Midbrain (tissue), 1 donor: ENCODE data around the gene TGM6.

Experiments
- DNase-seq: peaks from one replicate; lab custom pipeline; 2025; lab: John Stamatoyannopoulos, UW

Gene TGM6

GRCh38 chr20:2380601-2381000, at the start of gene TGM6:
TSS of gene TGM6 (plus strand) at chr20:2380901. CDS start at chr20:2380969, 68 bp downstream.
- no peak for DNase-seq

GRCh38 chr20:2331106-2331505, 49.6 kb upstream of the TGM6 start:
- no peak for DNase-seq

- no peak for DNase-seq
These were observed 48.7 kb upstream of the TGM6 start for GRCh38 chr20:2331901-2332565.

GRCh38 chr20:2332711-2333110, 48.0 kb upstream of the TGM6 start:
- DNase-seq: no peak

GRCh38 chr20:2333821-2334220, 46.9 kb upstream of the TGM6 start:
- DNase-seq: no peak

GRCh38 chr20:2335096-2335870, 45.4 kb upstream of the TGM6 start:
- DNase-seq: no peak

- DNase-seq: no peak
These were observed 44.2 kb upstream of the TGM6 start for GRCh38 chr20:2336471-2336870.

GRCh38 chr20:2337142-2337541, 43.6 kb upstream of the TGM6 start:
- no peak for DNase-seq

- no peak for DNase-seq
These were observed 42.2 kb upstream of the TGM6 start for GRCh38 chr20:2338411-2339066.

- no peak for DNase-seq
These were observed 40.6 kb upstream of the TGM6 start for GRCh38 chr20:2340136-2340535.

- DNase-seq: no peak
These were observed 39.9 kb upstream of the TGM6 start for GRCh38 chr20:2340823-2341222.

GRCh38 chr20:2341336-2341735, 39.4 kb upstream of the TGM6 start:
- DNase-seq: no peak

GRCh38 chr20:2342243-2342642, 38.5 kb upstream of the TGM6 start:
- no peak for DNase-seq

GRCh38 chr20:2346188-2346587, 34.5 kb upstream of the TGM6 start:
- no peak for DNase-seq

- no peak for DNase-seq
These were observed 32.4 kb upstream of the TGM6 start for GRCh38 chr20:2348336-2348735.

GRCh38 chr20:2349801-2350200, 30.9 kb upstream of the TGM6 start:
- DNase-seq: no peak

- DNase-seq: no peak
These were observed 30.1 kb upstream of the TGM6 start for GRCh38 chr20:2350606-2351005.

- DNase-seq: no peak
These were observed 27.5 kb upstream of the TGM6 start for GRCh38 chr20:2353231-2353630.

GRCh38 chr20:2357114-2357513, 23.6 kb upstream of the TGM6 start:
- no peak for DNase-seq

GRCh38 chr20:2358006-2358405, 22.7 kb upstream of the TGM6 start:
- DNase-seq: no peak

- no peak for DNase-seq
These were observed 19.6 kb upstream of the TGM6 start for GRCh38 chr20:2361035-2361593.

- no peak for DNase-seq
These were observed 17.5 kb upstream of the TGM6 start for GRCh38 chr20:2363187-2363586.

- no peak for DNase-seq
These were observed 17.1 kb upstream of the TGM6 start for GRCh38 chr20:2363587-2363986.
